GM18861 (cell line): ENCODE measurements around the gene NECTIN4.

Experiments used
- ATAC-seq: cut with Tn5 transposase; IDR thresholded peaks from one replicate; pipeline ENCODE4 v1.9.1; 2021; ENCODE audit not compliant: unreplicated experiment

Gene NECTIN4

DNA sequence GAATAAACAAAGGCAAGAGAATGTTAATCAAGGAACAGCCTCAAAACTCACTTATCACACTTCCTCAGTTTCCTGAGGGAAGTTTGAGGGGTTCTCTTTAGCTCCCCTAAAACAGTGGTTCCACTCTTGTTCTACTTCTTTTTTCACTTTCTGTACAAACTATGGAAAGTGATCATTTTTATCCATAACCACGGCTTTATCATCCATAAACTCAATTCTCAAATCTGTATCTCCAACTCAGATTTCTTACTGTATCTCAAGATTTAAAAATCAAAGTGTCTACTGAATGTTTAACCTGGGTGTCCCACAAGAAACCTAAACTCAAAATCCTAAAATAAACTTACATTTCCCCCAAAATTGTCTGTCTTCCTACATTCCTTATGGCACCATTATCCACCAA lies 24.6 kb upstream of the NECTIN4 start:
- no peak for ATAC-seq

DNA sequence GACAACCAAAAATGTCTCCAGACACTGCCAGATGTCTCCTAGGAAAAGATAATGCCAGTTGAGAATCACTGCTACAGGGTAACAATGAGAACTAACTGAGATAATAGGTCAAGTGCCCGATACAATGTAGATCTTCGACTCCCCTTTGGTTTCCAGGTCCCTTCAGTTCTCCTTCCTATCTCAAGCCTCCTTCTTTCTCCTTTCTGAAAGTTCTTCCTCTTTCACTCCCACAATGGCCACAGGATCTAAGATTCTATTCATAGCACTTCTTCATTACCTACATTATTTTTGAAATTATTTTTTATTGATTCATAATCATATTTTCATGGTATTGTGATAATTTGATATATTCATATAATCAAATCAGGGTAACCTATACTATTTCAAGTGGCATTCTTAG lies 22.2 kb upstream of the NECTIN4 start:
- no peak for ATAC-seq

- ATAC-seq = no peak
Measured at GRCh38 chr1:161111117-161111516, 21.8 kb upstream of the NECTIN4 start.

- no peak for ATAC-seq
Measured at GRCh38 chr1:161106431-161106830, 17.1 kb upstream of the NECTIN4 start.

- ATAC-seq = no peak
Measured at GRCh38 chr1:161100556-161100955, 11.2 kb upstream of the NECTIN4 start.

GRCh38 chr1:161099090-161099802 lies 9.9 kb upstream of the NECTIN4 start:
- ATAC-seq = no peak

GRCh38 chr1:161098210-161099068 lies 9.1 kb upstream of the NECTIN4 start, which contains the start of gene KLHDC9:
TSS of gene KLHDC9 (plus strand) at chr1:161098361. CDS start at chr1:161098536, 175 bp downstream.
- ATAC-seq = peak; percentile 61

DNA sequence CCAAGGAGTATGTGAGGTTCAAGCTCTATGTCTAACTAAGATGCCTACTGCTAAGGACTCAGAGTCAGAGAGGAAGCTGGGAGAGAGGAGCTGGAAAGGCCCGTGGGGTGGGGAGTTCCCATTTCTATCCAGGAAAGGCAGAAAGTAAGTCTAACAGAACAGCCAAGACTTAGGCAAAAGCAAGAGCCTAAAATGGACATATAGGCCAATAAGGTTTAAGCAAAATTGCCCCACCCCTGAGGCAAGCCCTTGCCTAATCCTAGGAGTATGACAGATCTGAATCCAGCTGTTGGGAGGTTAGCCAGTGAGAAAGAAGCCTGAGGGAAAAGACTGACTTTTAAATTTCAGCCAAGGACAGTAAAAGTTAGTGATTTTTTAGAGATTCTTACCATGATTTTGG lies 7.2 kb upstream of the NECTIN4 start:
- ATAC-seq = peak; percentile 9

DNA sequence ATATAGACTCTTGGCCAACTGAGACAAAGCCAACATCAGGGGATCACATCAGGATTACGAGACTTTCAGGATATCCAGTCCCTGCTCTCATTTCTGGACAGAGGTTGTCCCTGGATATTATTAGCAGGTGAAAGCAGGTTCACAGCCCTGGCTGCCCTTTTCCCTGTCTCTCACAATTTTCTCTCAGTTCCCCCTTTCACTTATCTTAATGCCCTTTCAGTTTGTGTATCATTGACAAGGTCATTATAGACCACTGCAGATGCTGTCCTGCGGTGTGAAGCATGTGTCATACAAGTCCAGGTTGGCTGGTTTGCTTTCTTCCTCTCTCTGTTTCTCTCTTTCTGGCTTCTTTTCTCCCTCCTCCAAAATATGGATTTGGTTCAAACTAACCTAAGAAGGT lies 6.7 kb upstream of the NECTIN4 start:
- ATAC-seq = peak; percentile 44

DNA sequence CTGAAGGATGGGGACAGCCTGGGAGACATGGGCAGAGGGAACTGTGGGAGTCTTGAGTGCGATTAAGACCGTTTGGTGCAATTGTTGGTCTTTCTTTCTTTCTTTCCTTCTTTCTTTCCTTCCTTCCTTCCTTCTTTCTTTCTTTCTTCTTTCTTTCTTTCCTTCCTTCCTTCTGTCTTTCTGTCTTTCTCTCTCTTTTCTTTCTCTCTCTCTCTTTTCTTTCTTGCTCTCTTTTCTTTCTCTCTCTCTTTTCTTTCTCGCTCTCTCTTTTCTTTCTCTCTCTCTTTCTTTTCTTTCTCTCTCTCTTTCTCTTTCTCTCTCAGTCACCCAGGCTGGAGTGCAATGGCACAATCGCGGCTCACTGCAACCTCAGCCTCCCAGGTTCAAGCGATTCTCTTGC lies 5.9 kb upstream of the NECTIN4 start:
- ATAC-seq = no peak

DNA sequence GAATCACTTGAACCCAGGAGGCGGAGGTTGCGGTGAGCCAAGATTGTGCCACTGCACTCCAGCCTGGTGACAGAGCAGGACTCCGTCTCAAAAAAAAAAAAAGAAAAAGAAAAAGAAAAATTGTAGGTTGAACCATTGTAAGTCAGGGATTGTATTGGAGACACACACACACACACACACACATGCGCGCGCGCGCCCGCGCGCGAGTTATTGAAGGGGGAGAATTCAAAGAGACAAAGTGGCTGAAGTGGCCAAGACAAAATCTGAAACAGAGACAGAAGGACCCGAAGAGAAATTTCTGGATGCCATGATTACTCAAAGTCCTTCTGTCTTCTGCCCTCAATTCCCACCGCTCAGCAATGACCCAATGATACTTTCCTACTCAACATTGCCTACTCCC lies 5.1 kb upstream of the NECTIN4 start:
- ATAC-seq = no peak

DNA sequence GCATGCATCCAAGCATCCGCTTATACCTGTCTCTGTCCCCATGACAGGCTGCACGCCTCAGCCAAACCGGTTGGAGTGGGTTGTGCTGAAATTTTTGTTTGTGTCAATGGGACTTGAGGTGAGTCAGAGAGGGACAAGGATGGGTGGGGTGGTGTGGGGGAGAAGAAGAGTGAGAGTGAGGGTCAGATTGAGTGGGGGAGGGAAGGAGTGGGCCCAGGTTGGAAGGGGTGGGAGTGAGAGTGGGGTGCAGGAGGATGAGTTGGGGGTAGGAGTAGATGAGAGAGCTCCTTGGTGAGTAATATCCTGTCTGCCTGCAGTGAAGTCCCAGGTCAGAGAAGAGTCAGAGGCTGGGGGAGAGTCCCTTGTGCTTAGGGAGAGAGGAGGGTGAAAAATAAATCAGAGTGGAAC lies 3.3 kb upstream of the NECTIN4 start:
- no peak for ATAC-seq

DNA sequence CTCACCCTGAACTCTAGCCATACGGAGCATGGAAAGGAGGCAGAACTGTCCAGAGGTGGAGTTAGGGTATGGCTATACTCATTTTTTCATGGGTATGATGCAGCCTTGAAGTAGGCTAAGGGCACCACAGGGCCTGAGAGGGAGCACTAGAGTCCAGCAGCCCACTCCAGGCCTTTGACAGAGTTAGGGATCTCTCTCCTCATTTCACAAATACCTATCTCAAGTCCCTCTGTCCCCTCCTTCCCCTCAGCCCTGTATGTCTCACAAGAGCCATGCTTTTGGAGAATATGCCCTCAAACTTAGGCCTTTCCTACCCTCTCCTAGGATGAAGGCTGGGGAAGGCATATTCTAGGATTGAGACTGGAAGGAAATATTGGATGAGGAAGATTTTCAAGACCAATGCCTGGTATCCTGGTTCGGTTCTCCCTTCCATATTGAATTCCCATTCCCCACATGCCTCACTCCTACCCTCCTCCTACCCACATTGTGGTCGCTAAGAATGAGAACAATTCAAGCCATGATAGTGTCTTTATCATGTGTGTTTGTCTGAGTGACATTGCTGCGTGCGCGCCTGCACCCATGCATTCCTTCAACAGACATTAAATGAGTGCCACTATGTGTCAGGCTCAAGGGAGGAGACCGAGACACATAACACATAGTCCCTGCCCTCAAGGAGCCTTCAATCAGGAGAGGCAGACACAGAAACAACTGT lies 2.6 kb upstream of the NECTIN4 start:
- ATAC-seq = no peak

GRCh38 chr1:161091093-161091492 lies 1.7 kb upstream of the NECTIN4 start:
- no peak for ATAC-seq

GRCh38 chr1:161090617-161091016 lies 1.3 kb upstream of the NECTIN4 start:
- no peak for ATAC-seq

DNA sequence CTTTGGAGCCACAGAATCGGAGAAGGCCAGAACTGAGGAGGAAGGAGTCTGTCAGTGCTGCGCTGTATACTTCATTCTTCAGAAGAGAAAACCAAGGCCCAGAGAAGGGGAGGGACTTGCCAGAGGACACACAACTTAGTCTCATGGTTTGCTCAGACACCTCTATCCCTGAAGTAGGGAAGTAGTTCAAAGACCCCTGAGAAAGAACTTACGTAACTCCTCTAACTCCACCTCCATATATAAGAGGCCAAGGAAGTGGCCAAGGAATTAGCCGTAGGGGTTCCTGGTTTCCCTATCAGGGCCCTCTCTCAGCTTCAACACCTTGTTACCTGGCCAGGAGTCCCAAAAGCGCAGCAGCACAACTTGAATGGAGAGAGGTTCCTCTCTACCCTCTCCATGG lies 580 bp upstream of the NECTIN4 start:
- no peak for ATAC-seq

DNA sequence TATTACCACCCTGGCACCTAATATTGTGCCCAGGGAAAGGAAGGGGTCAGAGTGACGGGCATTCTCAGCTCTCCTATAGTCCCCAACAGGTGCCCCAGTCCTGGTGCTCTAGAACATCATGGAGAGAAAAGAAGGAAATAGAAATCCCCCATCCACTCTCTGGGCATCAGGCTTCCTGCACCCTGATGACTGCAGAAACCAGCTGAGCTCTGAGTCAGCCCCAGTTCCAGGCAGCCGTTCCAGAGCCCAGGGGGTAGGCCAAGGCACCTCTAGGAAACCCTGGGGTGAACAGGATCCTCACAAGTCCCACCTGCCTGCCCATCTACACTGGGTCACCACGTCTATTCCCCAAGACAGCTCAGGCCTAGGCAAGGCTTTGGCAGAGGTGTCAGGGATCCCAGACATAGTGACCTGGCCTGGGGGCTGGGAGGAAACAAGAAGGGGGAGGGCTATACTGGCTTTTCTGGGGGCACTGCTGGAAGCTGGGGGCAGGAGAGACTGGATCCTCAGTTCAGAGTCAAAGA lies 709 bp downstream of the NECTIN4 start:
- ATAC-seq = no peak

- no peak for ATAC-seq
Measured at GRCh38 chr1:161086457-161086856, 2.9 kb downstream of the NECTIN4 start.

- no peak for ATAC-seq
Measured at GRCh38 chr1:161085165-161085564, 4.2 kb downstream of the NECTIN4 start.

DNA sequence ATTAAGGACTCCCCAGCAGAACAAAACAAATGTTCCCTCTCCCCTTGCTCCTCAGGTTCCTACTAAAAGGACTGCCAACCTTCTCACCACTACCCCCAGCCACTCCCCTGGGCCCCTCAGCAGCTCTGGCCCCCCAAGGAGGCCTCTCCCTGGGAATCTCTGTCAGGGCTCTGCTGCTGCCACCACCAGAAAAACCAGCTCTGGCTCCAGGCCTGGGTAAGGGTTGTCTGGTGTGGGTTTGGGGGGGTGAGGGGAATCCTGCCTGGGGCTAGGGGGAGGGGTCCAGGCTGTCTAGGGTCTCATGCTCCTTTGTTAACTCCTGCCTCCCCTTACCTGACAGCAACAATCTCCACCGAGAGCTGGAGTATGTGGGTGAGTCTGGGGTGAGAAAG lies 4.8 kb downstream of the NECTIN4 start:
- no peak for ATAC-seq
